HepG2 (cell line): ENCODE results near the gene CPLX1. TPM values are rescaled to one million over a fixed set of nuclear protein-coding genes. Genes with fewer than 3 reads are reported as not detected.
A peak's percentile ranks its signal among the peaks of the same experiment; 100 is the strongest.

Experiments used
- E2F1 ChIP-seq: sonication (generic); formaldehyde crosslinking; IDR thresholded peaks from 2 replicates; pipeline ENCODE4 v1.5.0; 2020; ENCODE audit warnings: missing genetic modification reagents
- FOXP4 ChIP-seq: sonication (generic); formaldehyde crosslinking; IDR thresholded peaks from 2 replicates; pipeline ENCODE4 v1.4.0; 2020; ENCODE audit warnings: missing genetic modification reagents
- HBP1 ChIP-seq: IDR thresholded peaks from 2 replicates; pipeline ENCODE4 v1.6.1; 2016; ENCODE audit warnings: low read depth, control low read depth
- MAF1 ChIP-seq: sonication (generic); formaldehyde crosslinking; IDR thresholded peaks from 2 replicates; pipeline ENCODE4 v1.5.0; 2020; ENCODE audit warnings: missing genetic modification reagents, borderline replicate concordance
- TRIM24 ChIP-seq: sonication (generic); formaldehyde crosslinking; IDR thresholded peaks from 2 replicates; pipeline ENCODE4 v1.8.0; 2022; ENCODE audit warnings: mild to moderate bottlenecking, missing genetic modification reagents
- ZC3H4 ChIP-seq: sonication (generic); formaldehyde crosslinking; IDR thresholded peaks from 2 replicates; pipeline ENCODE4 v1.4.0; 2020; ENCODE audit warnings: missing genetic modification reagents, borderline replicate concordance
- ZNF101 ChIP-seq: sonication (generic); formaldehyde crosslinking; IDR thresholded peaks from 2 replicates; pipeline ENCODE4 v1.4.0; 2020; ENCODE audit warnings: mild to moderate bottlenecking, low read depth, missing genetic modification reagents, borderline replicate concordance
- ZNF280B ChIP-seq: sonication (generic); formaldehyde crosslinking; IDR thresholded peaks from 2 replicates; pipeline ENCODE4 v1.5.0; 2020; ENCODE audit warnings: missing genetic modification reagents, mild to moderate bottlenecking, borderline replicate concordance
- ZNF446 ChIP-seq: sonication (generic); formaldehyde crosslinking; IDR thresholded peaks from 2 replicates; pipeline ENCODE4 v1.5.0; 2020; ENCODE audit warnings: mild to moderate bottlenecking, missing genetic modification reagents
- ZNF609 ChIP-seq: sonication (generic); formaldehyde crosslinking; IDR thresholded peaks from 2 replicates; pipeline ENCODE4 v1.4.0; 2020; ENCODE audit warnings: mild to moderate bottlenecking, missing genetic modification reagents, borderline replicate concordance
- ZNF761 ChIP-seq: sonication (generic); formaldehyde crosslinking; conservative IDR thresholded peaks from 2 replicates; pipeline ENCODE4 v1.4.0; 2020; ENCODE audit warnings: mild to moderate bottlenecking, missing genetic modification reagents
- ZXDC ChIP-seq: sonication (generic); formaldehyde crosslinking; IDR thresholded peaks from 2 replicates; pipeline ENCODE4 v1.5.0; 2020; ENCODE audit warnings: mild to moderate bottlenecking, missing genetic modification reagents
- polyA plus RNA-seq, 8 experiments: library from polyadenylated mRNA; depleted of rRNA in 3 of 8; stranded (reverse) in 7 of 8; unstranded in 1 of 8; fragments of >200 nt; fragmentation: Illumina TruSeq in 4 of 8; extraction: Trizol in 4 of 8; gene quantifications; 2 replicates each; pipeline versions ENCODE4 v1.2.1 to v1.2.3, GENCODE V29; 2011 to 2016; ENCODE audit warnings: low read depth in 4 of 8, missing spikeins in 1 of 8, mixed read lengths in 1 of 8; ENCODE audit not compliant: insufficient read depth in 1 of 8
- total RNA-seq, 5 experiments: library from RNA; depleted of rRNA; stranded (reverse); fragments of >200 nt; fragmentation: Illumina TruSeq; extraction: Trizol; gene quantifications; 2 replicates each; pipeline ENCODE4 v1.2.3, GENCODE V29; 2016; ENCODE audit warnings: low read depth in 1 of 5

CPLX1 gene
- total and polyA plus RNA-seq, 2 of the 13 experiments (the other 11 are each of a cell fraction or from before 2014, with no cell fraction given) = 0.18 TPM

- TF ChIP-seq ZNF761 (peak; percentile 68; the same call in 1 of the 2 replicates), ZNF609 (CRISPR knock-in tag) (no peak), E2F1 (CRISPR knock-in tag) (0 out of 2 replicates have a peak, but pooled peaks have one; percentile 41), ZC3H4 (no peak), ZNF280B (CRISPR knock-in tag) (peak; percentile 7), ZXDC (CRISPR knock-in tag) (0 out of 2 replicates have a peak, but pooled peaks have one; percentile 39), FOXP4 (CRISPR knock-in tag) (no peak), TRIM24 (CRISPR knock-in tag) (no peak), ZNF101 (no peak), ZNF446 (CRISPR knock-in tag) (no peak), MAF1 (CRISPR knock-in tag) (peak; percentile 58; the same call in 1 of the 2 replicates), HBP1 (CRISPR knock-in tag) (0 out of 2 replicates have a peak, but pooled peaks have one; percentile 34)
These were observed 44.3 kb downstream of the CPLX1 start (continued) for GRCh38 chr4:781493-782216.
